ENCODE results near the gene CFAP77. TPM values are rescaled to one million over a fixed set of nuclear protein-coding genes. Genes with fewer than 3 reads are reported as not detected.

Gene CFAP77
- total RNA-seq, 1 experiment from 2014 or later: not detected

- Histone ChIP-seq H3K27ac (no peak overlapping the region), H3K27me3 (peaks cover 52% of the 10 kb centered on the region)
Measured at GRCh38 chr9:132481053-132481849, 71.2 kb downstream of the CFAP77 start.

GRCh38 chr9:132482196-132482813 lies 72.3 kb downstream of the CFAP77 start:
- Histone ChIP-seq H3K4me3 (no peak overlapping the region), H3K36me3 (no peaks in the 10 kb centered on the region), H3K27me3 (peaks cover 45% of the 10 kb centered on the region), H3K27ac (no peak overlapping the region), H3K4me1 (no peaks in the 10 kb centered on the region), H3K9me3 (replicated peaks) (no peaks in the 10 kb centered on the region)
- no peak for DNase-seq

More at GRCh38 chr9:132481053-132481849, 71.2 kb downstream of the CFAP77 start:
- H3K4me3 ChIP-seq: no peak overlapping the region
- H3K4me1 ChIP-seq: no peaks in the 10 kb centered on the region
- H3K9me3 ChIP-seq (replicated peaks): no peaks in the 10 kb centered on the region
- H3K36me3 ChIP-seq: no peaks in the 10 kb centered on the region
- DNase-seq: no peak

GRCh38 chr9:132485393-132485792 lies 75.4 kb downstream of the CFAP77 start:
- H3K4me3 ChIP-seq: no peak overlapping the region
- no peaks in the 10 kb centered on the region for H3K36me3 ChIP-seq
- H3K4me1 ChIP-seq: no peaks in the 10 kb centered on the region
- H3K27me3 ChIP-seq: peaks cover 51% of the 10 kb centered on the region
- DNase-seq: no peak
- no peaks in the 10 kb centered on the region for H3K9me3 ChIP-seq (replicated peaks)
- H3K27ac ChIP-seq: no peak overlapping the region

- H3K9me3 ChIP-seq (replicated peaks): 0 out of 2 replicates have a peak, but pooled peaks cover 4% of the 10 kb centered on the region
- no peak for DNase-seq
- H3K27me3 ChIP-seq: peaks cover 46% of the 10 kb centered on the region
Measured at GRCh38 chr9:132486706-132487350, 76.8 kb downstream of the CFAP77 start.

GRCh38 chr9:132487351-132487791 lies 77.4 kb downstream of the CFAP77 start:
- Histone ChIP-seq H3K4me1 (no peaks in the 10 kb centered on the region), H3K27ac (no peak overlapping the region), H3K9me3 (replicated peaks) (0 out of 2 replicates have a peak, but pooled peaks cover 4% of the 10 kb centered on the region), H3K36me3 (no peaks in the 10 kb centered on the region), H3K4me3 (no peak overlapping the region), H3K27me3 (peaks cover 46% of the 10 kb centered on the region)
- DNase-seq: no peak

More at GRCh38 chr9:132486706-132487350, 76.8 kb downstream of the CFAP77 start:
- no peak overlapping the region for H3K27ac ChIP-seq
- no peak overlapping the region for H3K4me3 ChIP-seq
- H3K36me3 ChIP-seq: no peaks in the 10 kb centered on the region
- H3K4me1 ChIP-seq: no peaks in the 10 kb centered on the region

- DNase-seq: no peak
- Histone ChIP-seq H3K9me3 (replicated peaks) (0 out of 2 replicates have a peak, but pooled peaks cover 4% of the 10 kb centered on the region), H3K36me3 (no peaks in the 10 kb centered on the region), H3K27ac (no peak overlapping the region), H3K27me3 (peaks cover 45% of the 10 kb centered on the region), H3K4me3 (no peak overlapping the region), H3K4me1 (no peaks in the 10 kb centered on the region)
Measured at GRCh38 chr9:132487980-132488535, 78.0 kb downstream of the CFAP77 start.

GRCh38 chr9:132488626-132489025 lies 78.6 kb downstream of the CFAP77 start:
- H3K4me3 ChIP-seq: no peak overlapping the region
- peaks cover 39% of the 10 kb centered on the region for H3K27me3 ChIP-seq
- H3K4me1 ChIP-seq: no peaks in the 10 kb centered on the region
- H3K27ac ChIP-seq: no peak overlapping the region
- no peaks in the 10 kb centered on the region for H3K36me3 ChIP-seq
- 0 out of 2 replicates have a peak, but pooled peaks cover 4% of the 10 kb centered on the region for H3K9me3 ChIP-seq (replicated peaks)
- no peak for DNase-seq

- Histone ChIP-seq H3K4me3 (no peak overlapping the region), H3K36me3 (no peaks in the 10 kb centered on the region), H3K4me1 (no peaks in the 10 kb centered on the region), H3K27ac (no peak overlapping the region), H3K9me3 (replicated peaks) (peaks cover 6% of the 10 kb centered on the region), H3K27me3 (peaks cover 34% of the 10 kb centered on the region)
- DNase-seq: no peak
Measured at GRCh38 chr9:132489536-132489935, 79.5 kb downstream of the CFAP77 start.

- Histone ChIP-seq H3K4me3 (no peak overlapping the region), H3K36me3 (no peaks in the 10 kb centered on the region), H3K9me3 (replicated peaks) (peaks cover 8% of the 10 kb centered on the region), H3K27me3 (peaks cover 6% of the 10 kb centered on the region; the same call in 1 of the 2 replicates), H3K4me1 (no peaks in the 10 kb centered on the region), H3K27ac (no peak overlapping the region)
- DNase-seq: no peak
Measured at GRCh38 chr9:132494857-132495256, 84.8 kb downstream of the CFAP77 start.

GRCh38 chr9:132497731-132498130 lies 87.7 kb downstream of the CFAP77 start:
- Histone ChIP-seq H3K27ac (no peak overlapping the region), H3K4me3 (no peak overlapping the region), H3K4me1 (no peaks in the 10 kb centered on the region), H3K9me3 (replicated peaks) (peaks cover 4% of the 10 kb centered on the region), H3K36me3 (no peaks in the 10 kb centered on the region), H3K27me3 (peaks cover 13% of the 10 kb centered on the region)
- no peak for DNase-seq

- no peaks in the 10 kb centered on the region for H3K4me1 ChIP-seq
- no peak overlapping the region for H3K27ac ChIP-seq
- peaks cover 21% of the 10 kb centered on the region for H3K27me3 ChIP-seq
- H3K9me3 ChIP-seq (replicated peaks): peaks cover 4% of the 10 kb centered on the region
- H3K4me3 ChIP-seq: no peak overlapping the region
- DNase-seq: peak; percentile 41 to 55
- H3K36me3 ChIP-seq: no peaks in the 10 kb centered on the region
Measured at GRCh38 chr9:132498531-132499210, 88.7 kb downstream of the CFAP77 start.

GRCh38 chr9:132499251-132499650 lies 89.2 kb downstream of the CFAP77 start:
- Histone ChIP-seq H3K9me3 (replicated peaks) (peaks cover 4% of the 10 kb centered on the region), H3K27me3 (peaks cover 25% of the 10 kb centered on the region), H3K36me3 (no peaks in the 10 kb centered on the region), H3K4me1 (no peaks in the 10 kb centered on the region), H3K4me3 (no peak overlapping the region), H3K27ac (no peak overlapping the region)
- DNase-seq: no peak

- Histone ChIP-seq H3K27ac (no peak overlapping the region), H3K36me3 (no peaks in the 10 kb centered on the region), H3K4me3 (no peak overlapping the region), H3K4me1 (no peaks in the 10 kb centered on the region), H3K27me3 (peaks cover 30% of the 10 kb centered on the region), H3K9me3 (replicated peaks) (no peaks in the 10 kb centered on the region)
- no peak for DNase-seq
Measured at GRCh38 chr9:132500193-132500592, 90.2 kb downstream of the CFAP77 start.

- Histone ChIP-seq H3K36me3 (no peaks in the 10 kb centered on the region), H3K9me3 (replicated peaks) (no peaks in the 10 kb centered on the region), H3K27me3 (peaks cover 42% of the 10 kb centered on the region), H3K4me3 (no peak overlapping the region), H3K27ac (no peak overlapping the region), H3K4me1 (no peaks in the 10 kb centered on the region)
- DNase-seq: no peak
Measured at GRCh38 chr9:132502480-132502879, 92.5 kb downstream of the CFAP77 start.

Data from SJCRH30 (cell line).